HG03196 (cell line): ENCODE measurements around the gene KTN1.

Experiments used
- ATAC-seq: cut with Tn5 transposase; IDR thresholded peaks from one replicate; pipeline ENCODE4 v1.9.1; 2021; ENCODE audit not compliant: unreplicated experiment

KTN1 gene

DNA sequence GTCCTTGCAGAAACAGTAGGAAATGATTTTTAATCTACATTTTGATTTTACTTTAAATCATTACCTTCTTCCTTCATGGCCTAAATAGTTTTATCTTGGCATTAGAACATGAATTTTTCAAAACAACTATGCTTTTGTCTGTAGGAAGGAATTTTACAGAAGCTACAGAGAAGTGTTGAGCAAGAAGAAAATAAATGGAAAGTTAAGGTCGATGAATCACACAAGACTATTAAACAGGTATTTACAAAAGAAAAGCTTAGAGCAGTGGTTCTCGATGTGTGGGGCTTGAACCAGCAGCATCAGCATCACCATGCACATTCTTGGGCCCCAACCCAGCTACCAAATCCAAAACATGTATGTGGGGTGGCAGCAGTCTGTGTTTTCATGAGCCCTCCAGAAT, 91.6 kb downstream of the KTN1 start:
- no peak for ATAC-seq

DNA sequence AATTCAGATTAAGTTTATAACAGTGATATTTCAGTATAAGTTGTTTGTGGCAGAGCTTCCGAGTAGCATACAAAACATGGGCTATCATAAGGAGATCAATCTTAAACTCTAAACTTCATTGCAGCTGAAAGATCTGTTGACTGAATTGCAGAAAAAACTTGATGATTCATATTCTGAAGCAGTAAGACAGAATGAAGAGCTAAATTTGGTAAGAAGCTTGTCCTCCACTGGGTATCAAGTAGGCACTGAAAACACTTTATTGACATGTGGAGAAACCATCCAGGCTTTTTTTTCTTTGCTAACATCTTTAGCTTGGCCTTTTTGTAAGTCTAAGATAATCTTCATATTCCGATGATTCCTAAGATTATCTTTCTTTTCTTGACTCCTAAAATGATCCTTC, 93.0 kb downstream of the KTN1 start:
- ATAC-seq, result no peak

DNA sequence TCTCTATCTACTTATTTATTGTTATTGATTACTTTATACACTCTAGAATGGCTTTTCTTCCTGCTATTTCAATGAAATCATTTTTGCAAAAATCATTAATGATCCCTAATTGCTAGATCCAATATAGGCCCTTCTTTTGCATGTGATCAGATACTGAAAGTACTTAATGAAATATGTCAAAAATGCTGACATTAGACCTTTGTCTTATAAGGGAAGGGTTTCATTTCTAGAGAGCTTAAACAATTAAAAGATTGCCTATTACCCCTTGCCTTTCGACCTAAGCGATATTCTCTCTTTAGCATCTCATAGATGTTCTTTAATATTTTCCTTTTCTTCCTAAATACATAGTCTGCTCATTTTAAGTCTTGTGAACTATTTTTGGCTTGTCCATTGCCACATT, 101.1 kb downstream of the KTN1 start:
- ATAC-seq, result no peak

DNA sequence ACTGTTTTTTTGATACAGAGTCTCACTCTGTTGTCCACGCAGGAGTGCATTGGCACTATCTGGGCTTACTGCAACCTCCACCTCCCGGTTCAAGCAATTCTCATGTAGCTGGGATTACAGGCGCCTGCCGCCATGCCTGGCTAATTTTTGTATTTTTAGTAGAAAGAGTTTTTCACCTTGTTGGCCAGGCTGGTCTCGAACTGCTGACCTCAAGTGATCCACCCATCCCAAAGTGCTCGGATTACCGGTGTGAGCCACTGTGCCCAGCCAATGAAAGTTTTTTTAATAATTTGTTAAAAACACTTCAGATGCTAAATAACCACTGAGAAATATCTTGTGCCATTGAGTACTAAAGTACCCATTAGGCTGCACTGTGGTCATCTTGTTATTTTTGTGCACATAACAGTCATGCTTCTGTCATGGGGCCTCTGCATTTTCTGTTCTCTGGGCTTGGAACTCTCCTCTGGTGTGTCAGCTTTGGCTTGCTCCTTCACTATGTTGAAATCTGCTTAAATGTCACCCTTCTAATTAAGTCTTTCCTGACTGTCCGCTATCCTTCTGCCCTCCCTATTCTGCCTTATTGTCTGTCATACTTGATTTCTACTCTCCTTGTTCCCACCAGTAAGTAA, 105.1 kb downstream of the KTN1 start:
- no peak for ATAC-seq

DNA sequence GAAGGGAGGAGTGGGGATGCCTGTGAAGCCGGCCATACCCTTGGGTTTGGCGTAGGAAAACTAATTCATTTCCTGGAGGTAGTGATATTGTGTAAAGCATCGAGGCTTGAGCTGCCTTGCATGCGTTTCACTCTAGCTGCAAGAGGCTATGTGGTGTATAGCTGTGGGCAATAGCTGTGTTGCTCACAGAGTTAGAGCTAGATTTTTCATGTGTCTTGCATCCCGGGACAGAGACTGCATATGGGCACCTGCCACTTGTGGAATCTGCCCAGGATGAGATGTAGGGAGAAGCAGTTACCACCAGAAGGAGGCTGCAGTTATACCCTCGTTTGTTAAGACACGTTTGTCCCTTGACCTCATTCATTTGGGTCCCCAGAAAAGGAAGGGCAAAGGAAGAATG, 106.7 kb downstream of the KTN1 start:
- ATAC-seq, result no peak

DNA sequence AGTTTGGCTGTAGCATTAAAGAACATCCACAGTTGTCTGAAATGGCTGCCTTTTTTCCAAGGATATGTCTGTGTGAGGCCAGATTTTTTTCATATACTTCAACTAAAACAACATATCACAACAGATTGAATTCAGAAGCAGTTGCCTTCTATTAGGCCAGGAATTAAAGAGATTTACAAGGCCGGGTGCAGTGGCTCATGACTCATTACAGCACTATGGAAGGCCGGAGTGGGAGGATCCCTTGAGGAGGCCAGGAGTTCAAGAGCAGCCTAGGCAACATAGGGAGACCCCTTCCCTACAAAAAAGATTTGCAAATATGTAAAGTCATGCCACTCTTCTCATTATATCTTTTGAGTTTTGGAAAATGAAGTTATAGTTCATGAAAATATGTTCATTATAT, 108.6 kb downstream of the KTN1 start:
- no peak for ATAC-seq

DNA sequence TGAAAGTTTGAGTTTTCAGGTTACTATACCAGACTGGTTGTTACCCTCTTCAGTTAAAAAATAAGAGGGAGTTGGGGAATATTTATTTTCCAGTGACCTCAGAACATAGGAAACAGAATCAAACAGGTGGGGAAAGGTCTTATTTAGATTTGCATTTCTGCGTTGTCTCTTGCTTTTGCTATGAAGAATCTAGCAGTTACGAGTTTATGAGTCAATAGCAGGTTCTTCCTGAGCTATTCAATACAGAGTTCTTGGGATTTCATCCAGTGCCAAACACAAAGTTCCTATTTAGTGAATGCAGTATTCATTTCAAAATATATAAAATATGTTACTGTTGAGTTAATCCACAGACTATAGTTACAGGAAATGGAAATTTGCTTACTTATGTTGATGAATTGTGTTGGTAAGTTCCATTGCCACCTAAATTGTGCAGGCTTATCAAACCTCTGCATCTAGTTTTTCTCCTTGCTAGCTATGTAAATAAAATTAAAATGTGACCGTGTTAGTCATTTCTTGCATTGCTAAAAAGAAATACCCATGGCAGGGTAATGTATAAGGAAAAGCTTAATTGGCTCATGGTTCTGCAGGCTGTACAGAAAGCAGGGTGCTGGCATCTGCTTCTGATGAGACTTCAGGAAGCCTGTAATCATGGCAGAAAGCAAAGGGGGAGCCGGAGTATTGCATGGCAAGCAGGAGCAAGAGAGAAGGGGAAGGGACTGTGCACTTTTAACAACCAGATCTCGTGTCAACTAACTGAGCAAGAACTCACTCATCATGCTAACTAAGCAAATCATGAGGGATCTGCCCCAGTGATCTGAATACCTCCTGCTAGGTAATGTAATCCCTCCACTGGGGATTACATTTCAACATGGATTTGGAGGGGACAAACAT, 110.2 kb downstream of the KTN1 start:
- no peak for ATAC-seq

DNA sequence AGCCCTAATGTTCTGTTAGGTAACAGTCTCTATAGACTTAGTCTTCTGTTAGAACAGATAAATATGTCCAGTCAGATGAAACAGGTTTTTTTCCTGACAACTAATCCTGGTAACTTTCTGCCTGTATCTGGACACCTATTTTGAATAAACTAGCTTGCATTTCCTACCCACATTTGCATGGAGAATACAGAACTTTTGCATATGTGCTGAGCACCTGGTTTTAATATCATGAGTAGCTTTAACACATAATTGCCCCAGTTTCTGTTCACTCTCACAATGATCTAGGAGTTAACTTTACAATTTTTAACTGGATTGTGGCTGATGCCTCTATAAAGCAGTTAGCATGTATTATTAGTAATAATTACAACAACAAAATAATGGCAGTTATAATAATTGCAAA, 111.7 kb downstream of the KTN1 start:
- no peak for ATAC-seq

DNA sequence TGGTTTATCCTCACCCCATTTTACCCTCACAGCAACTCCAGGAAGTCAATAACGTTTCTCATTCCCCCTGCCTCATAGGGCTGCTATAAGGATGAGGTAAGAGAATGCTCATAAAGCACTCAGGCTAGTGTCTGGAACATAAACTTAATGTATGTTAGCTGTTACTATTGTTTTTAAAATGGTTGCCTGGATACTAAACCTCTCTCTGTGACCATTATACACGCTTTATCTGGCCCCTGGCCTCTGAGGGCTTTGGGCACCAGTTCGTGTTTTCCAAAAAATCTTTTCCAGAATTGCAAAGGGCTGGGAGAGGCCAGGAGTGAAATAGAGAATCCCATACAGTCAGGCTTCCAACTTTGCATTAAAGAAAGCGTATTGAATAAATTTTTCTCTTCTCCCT, 113.9 kb downstream of the KTN1 start:
- ATAC-seq, result no peak

DNA sequence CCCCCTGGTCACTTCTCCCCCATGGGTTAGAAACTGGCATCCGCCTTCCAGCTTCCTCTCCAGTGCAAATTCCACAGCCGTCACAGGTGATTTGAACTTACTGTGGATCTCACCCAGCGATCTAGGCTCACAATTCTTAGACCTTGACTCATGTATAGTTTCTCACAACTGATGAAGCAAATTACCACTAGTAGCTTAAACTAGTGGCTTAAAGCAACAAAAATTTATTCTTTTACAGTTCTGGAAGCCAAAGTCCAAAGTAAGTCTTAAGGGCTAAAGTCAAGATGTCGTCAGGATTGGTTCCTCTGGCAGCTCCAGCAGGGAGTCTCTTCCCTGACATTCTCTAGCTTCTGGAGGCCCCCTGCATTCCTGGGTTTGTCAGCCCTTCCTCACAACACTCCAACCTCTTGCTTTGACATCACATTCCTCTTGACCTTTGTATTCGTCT, 117.4 kb downstream of the KTN1 start:
- ATAC-seq, result no peak

DNA sequence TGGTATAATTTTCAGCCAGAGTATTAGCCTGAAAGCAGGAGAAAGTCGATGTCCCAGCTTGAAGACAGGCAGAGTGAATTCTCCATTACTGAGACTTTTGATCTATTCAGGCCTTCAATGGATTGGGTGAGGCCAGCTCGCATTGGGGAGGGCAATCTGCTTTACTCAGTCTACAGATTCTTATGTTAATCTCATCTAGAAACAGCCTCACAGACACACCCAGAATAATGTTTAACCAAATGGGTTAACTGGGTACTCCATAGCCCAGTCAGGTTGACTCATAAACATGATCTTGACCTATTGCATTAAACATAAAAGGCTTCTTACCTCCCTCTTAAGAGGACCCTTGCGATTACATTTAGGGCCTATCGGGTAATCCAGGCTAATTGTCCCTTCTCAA, 118.0 kb downstream of the KTN1 start:
- ATAC-seq, result no peak

DNA sequence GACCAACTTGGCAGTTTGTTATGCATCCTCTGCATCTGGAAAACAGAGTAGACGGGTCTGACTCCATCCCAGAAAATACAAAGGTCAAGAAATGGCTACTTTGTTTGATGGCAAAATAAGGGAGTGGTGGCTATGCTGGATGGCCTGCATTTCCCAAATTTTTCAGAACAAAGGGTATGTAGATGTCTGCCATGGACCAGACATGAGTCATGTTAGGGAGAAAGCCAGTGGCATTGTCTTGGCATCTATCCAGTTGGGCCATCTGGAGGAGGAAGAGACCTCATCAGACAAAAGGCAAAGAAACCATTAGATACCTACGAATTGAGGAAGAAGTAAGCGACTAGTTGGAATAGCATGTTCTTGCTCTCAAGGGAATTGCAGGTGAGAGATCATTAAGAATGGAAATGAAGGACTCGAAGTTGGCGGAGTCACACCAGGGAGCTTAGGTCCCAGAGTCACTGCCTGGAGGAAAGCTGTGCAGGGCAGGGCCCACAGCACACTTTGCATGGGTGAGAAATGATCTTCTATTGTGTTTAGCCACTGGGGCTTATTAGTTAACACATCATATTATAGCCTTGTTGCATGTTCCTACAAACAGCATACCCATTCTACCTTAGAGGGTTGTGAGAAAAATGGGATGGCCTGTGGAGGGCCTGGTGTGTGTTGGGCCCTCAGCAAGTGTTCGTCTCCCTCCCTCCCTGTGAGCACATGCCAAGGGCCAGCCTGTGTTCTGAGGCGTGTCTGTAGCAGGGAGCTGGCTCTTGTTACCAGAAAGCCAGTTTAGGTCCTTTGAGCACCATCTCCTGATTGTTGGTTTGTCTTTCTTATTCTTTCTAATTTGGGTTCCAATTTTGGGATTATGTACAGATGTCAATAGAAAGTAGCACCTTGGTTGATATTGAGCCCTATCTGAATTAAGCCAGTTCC, 119.4 kb downstream of the KTN1 start:
- ATAC-seq, result no peak

DNA sequence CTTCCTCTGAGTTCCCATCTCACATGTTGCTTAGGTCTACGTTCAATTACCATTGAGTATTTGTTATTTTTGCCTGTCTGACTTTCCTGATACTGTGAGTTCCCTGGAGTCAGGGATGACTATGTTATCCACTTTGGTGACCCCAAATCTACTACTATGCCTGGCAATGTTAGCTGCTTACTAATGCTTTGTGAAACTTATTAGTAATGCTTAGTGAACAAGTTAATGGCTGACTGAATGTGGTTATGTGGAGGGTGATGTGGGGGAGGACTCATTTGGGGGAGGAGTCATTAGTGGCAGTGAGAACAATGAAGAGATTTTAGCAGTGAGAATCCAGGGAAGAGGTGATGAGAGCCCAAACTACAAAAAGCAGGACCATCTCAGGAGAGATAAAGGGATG, 121.6 kb downstream of the KTN1 start:
- ATAC-seq, result peak; percentile 93

DNA sequence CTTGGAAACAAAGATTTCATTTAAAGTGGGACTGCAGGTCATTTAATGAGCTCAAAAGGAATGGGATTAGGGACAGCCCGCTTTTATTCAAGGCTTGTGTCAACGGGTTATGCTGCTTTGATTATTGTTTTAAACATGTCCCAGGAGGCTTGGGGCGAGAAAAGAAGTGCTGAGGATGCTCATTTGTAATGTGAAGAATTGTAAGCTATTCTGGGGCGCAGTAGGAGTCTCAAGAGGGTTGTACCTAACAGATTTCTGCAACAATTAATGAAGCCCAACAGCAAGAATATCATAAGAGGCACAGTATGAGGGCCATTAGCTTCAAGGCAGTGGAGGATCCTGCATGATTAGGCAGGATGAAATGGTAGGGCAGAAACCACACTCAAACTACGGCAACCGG, 122.5 kb downstream of the KTN1 start:
- no peak for ATAC-seq

DNA sequence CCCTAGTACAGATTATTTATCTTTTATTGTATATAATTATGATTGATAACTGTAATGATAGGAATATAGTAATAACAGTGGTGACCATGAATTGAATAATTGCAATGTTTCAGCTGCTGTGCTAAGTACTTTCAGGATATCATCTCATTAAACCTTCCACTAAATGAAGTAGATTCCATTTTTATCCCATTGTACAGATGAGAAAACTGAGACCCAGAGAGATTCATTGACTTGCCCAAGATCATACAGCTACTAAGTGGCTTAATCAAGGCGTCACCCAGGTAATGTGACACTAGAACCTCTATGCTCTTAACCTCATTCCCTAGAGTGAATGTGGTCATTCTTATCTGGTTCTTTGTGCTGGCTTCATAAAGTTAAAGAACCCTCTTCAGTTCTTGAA, 124.6 kb downstream of the KTN1 start:
- no peak for ATAC-seq

DNA sequence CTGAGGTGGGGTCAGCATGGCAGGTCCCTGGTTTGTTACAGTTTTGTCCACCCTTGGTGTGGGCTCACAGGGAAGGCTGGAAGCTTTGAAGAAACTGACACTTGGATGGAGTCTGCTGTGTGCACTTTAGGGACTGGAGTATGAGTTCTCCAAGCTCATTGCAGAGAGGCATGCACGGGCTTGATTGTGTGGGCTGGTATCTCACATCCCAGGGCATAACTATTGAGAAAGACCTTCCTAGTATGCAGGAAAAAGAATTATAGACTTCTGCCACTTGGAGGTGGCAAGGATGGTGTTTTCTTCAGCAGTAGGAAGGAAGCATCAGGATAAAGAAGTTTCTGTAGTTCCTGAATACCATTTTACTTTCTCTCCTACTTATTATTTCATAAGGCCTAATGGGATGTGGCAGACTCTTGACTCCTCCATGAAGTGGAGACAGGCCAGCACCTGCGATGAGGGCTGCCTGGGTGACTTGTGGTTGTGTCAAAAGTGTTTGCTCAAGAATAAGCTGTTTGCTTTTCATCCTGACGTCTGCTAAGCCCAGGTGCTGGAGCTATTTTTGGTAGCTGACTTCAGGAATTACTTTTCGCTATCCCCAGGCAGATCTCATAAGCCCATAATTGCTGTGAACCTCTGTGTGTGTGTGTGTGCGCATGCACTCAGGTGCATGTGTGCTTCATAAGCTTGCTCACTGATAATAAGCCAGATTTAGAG, 125.8 kb downstream of the KTN1 start:
- ATAC-seq, result no peak

DNA sequence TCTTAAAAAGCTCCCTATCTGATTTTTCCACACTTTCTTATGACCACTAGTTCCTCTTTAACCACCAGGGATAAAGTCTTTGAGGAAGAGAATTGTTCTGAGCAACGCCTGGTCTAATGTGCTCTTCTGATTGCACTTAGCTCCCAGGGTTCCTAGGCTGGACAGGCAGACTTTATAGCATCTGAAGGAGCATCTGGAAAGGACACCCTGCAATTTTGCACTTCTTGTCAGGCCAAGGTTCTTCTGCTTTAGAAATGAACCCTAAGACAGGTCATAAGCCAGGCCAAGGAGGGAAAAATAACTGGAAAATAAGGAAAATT, 126.3 kb downstream of the KTN1 start:
- no peak for ATAC-seq

DNA sequence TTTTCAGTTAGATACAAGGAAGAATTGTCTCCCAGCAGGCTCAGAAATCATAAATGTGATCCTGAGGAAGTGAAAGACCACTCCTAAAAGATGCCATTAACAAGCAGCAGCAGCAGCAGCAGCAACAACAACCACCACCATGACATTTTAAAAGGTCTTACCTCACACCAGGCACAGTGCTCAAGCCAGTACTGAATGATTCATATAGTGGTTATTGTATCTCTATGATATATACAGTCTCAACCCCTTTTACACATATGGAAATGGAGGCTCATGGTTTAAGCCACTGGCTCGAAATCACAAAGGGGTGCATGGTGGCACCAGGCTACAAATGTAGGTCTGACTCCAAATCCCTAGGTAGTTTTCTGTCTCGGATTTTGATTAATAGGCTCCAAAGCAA, 126.9 kb downstream of the KTN1 start:
- no peak for ATAC-seq

DNA sequence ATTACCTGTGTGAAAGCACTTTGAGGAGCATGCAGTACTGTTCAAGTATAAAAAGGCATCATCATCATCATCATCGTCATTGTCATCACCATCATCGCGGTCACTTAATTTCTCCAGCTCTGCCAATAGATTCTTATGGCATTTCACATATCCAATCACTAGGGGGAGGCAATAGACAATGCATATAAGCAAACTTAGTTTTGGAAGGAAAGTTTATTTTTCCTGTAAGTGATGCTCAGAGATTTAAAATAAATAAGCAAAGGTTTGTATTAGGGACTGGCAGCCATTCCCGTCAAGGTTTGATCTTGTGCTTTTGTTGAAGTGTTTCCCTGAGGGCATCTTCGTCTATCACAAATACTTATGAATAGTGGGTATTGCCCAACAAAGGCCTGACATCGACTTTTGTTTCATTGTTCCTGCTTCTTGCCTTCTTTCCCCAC, 127.4 kb downstream of the KTN1 start:
- ATAC-seq, result no peak

DNA sequence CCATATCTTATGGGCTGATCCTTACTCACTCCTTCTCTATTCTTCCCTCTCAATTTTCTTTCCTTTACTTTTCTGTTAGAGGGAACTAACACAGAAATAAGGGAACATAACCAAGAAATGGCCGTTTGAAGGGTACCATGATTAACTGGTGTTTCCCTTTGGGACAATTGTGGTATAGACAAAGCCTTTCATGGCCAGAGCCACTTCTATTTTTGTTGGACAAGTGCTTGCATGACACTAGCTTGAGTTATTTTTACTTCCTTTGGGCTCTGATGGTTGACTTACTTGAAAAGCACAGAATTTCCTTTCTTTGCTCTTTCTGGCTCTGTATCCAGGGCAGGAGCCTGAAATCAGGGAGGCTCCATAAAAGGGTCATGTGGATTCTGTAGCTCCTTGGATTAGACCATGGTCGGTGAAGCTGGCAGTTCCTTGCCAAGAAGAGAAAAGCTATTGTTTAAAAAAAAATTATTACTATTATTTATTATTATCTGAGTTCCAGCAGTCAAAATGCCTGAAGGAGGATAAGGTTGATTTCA, 130.6 kb downstream of the KTN1 start:
- no peak for ATAC-seq
